Hindlimb muscle (tissue), 1 donor: Measurements from ENCODE around the gene VSTM4. TPM values are rescaled to one million over a fixed set of nuclear protein-coding genes. Genes with fewer than 3 reads are reported as not detected.
A peak's percentile ranks its signal among the peaks of the same experiment; 100 is the strongest.

Experiments used
- DNase-seq: peaks from one replicate; pipeline ENCODE4 v3.0.0-alpha.2; 2013
- polyA plus RNA-seq: library from polyadenylated mRNA; unstranded; fragments of 120-200 nt; gene quantifications from one replicate; pipeline ENCODE4 v1.2.1, GENCODE V29; 2013; ENCODE audit not compliant: insufficient read length

Gene VSTM4
- polyA plus RNA-seq, 1 donor, result 53.3 TPM

DNA sequence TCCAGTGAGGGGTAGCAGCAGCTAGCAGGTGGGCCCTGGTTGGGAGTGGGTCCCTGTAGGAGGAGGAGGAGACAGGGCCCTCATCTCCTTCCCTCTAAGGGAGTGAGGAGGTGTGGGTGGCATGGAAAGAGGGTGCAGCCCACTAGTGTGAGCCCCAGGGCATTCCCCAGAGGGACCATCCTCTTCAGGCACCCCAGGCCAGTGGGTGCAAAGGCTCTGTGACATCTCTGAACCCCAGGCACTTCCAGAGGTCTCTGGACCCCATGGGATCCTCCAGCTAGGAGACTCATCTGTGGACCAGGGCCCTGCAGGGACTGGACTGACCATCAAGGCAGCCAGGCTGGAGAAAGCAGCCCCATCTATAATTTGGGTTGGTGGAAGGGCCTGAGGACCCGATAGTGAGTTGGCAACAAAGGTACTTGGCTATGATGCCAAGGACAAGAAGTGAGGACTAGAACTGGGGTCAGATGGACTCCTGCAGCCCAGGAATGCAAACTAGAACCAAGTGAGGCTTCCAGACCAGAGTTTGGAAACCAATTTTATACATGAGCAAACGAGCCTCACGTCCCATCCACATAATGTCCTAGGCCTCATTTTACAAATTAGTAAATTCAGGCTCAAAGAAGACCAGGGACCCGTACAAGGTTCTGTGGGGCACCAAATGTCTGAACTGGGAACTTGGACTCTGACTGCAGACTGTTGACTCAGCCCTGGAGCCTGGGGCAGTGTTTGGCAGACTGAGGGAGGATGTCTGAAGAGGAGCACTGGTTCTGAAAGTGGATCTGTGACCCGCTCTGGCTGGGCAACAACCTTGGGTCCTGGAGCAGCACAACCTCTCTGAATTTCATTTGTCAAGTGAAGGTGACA lies 1.4 kb upstream of the VSTM4 start:
- DNase-seq, result no peak

DNA sequence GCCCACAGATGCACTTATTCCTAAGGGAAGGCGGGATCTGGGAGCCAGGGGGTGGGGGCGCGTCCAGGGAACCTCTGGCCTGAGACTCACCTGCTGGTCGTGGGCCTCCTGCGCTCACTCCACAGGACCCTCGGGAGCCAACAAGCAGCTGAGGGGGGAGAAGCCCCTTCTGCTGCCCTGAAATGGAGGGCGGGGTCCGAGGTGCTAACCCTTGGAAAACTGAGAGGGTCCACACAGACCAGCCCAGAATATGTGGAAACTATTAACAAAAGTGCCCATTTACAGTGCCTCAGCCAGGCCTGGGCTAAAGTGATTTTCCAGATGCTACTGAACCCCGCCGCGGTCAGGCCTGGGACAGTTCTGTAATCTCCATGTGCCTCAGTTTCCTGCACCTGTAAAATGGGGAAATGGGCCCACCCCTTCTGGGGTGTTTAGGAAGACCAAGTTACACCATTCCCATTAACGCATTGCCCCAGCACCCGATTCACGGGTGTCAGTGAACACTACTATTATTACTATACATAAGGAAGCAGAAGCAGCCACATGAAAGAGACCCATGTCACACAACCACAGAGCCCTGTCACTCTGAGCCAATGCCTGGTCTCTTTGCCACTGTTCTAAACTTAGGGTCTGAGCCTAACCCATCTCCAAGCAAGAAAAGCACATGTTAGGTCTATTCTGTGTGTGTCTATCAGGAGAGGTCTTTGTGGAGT lies 630 bp upstream of the VSTM4 start:
- DNase-seq, result no peak

DNA sequence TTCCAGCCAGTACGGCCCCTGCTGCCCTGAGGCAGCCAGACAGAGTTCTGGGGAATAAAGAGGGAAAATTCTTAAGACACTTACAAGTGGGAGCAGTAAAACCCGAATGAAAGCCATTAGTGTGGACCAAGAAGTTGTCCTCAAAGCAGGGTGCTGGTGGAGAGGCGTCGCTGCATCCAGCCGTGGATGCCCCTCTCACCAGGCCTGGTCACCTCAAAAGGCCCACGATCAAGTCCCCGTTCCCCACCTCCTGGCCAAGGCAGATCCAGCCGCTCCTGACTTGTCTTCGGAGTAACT lies 656 bp downstream of the VSTM4 start:
- DNase-seq, result no peak

DNA sequence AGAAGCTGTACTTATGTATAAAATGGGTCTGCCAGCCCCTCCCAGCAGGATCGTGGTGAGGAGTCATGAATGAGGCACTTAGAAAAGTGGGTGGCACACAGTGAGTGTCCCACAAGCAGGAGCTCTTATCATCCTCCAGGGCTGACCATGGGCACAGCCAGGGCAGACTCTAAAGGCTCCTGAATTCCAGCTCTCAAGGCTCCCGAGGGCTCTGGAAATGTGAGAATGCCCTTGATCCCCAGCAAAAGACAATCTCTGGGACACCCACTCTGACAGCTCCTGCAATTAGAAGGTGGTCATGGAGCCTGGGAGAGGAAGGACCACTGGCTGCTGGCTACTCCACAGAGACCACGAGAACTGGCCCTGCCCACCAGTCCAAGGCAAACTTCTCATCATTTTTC lies 1.6 kb downstream of the VSTM4 start:
- no peak for DNase-seq

DNA sequence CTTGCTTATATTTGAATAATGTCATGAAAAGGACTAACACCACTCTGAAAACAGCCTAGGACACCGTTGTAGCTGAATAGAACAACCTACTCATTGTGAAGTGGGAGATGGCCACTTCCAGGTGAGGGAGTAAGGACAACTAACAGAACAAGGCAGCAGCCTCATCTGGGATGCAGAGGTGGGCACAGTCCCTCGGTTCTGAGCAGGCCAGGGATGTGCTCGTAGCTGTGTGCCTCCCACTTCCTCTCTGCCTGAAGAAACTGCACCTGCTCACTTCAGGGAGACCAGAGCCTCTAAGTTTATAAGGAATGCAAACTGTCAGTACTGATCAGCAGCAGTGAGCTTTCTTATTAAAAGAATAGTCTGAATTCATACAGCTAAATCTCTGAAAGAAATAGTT lies 2.5 kb downstream of the VSTM4 start:
- DNase-seq, result no peak

DNA sequence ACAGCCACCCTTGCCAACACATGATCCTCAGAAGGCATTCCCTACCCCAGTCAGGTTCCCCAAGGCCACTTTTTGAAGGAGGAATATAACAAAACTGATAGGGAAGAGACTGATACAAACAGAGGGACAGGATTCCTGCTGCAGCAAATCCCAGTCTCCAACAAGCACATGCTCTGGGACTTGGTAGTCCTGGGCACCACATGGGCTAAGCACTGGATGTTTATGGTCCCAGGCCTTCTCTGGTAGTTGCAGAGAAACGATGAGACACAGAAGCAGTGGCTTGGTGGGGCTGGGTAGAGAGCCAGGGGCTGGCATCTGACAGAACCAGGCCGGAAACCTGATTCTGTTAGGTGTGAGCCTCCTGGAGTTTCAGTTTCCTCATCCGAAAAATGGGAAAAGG lies 3.2 kb downstream of the VSTM4 start:
- no peak for DNase-seq

DNA sequence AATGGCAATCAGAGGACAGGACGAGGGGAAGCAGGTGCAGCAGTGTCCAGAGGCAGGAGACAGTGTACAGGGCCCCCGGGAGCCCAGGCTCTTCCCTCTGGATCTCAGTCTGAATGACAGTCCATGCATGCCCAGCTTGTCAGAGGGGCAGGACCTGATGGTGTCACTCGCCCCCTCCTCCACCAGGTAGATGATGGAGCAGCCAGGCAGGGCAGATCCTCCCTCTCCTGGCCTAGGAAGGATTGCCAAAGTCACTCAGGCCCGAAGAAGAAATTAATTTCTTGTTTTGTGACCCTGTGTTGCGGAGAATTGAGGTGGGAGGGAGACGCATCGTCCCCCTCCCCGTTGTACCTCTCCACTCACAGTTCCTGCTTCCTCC lies 4.0 kb downstream of the VSTM4 start:
- no peak for DNase-seq

DNA sequence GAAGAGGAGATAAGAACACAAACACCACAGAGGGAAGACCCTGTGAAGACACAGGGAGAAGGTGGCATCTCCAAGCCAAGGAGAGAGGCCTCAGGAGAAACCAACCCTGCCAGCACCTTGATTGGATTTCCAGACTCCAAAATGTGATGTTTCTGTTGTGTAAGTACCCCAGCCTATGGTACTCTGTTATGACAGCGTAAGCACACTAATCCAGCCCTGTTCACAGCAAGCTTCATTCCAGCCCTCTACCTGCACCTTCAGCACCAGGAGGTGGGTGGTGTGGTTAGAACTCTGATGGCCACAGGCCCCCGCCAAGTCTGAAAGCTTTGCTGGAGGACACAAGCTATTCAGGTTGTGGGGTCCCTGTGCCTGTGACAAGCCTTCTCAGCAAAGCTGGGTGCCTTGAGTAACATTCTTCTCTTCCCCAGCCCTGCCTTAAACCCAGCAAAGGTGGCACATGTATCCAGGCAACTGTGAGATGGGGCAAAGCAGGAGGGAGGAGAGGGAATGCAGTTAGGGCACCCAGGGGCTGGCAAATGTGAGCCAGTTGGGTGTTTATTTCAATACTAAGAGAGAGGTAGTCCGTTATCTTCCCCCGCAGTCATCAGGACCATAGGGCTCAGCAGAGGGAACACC lies 4.5 kb downstream of the VSTM4 start:
- DNase-seq, result no peak

DNA sequence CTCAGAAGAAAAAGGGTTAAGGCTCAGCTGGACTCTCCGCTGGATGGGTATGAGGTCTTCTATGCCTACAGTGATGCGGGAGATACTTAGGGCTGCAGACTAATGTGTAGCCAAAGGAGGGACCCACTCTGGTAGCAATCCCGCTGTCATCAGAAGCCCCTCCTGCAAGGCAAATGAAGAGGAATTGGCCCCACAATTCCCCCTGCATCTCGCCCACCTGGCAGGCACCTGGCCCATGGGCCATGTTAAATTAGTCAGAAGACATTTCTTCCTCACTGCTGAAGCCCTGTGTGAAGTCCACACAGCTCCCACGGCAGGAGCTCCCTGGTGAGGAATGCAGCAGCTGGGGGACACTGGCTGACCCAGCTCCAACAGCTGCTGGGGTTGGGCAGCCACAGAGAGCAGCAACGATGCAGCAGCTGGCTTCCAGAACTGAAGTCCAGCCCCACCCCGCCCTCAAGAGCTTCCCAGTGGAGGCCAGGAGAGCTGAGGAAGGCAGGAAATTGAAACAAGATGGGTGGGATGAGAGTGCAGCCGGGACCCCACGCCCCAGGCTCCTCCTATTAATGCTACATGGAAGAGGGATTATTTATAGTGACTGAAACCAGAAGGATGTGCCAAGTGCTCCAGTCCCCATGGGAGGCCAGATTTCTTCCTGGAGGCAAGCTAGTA lies 5.5 kb downstream of the VSTM4 start:
- DNase-seq, result peak; percentile 74

DNA sequence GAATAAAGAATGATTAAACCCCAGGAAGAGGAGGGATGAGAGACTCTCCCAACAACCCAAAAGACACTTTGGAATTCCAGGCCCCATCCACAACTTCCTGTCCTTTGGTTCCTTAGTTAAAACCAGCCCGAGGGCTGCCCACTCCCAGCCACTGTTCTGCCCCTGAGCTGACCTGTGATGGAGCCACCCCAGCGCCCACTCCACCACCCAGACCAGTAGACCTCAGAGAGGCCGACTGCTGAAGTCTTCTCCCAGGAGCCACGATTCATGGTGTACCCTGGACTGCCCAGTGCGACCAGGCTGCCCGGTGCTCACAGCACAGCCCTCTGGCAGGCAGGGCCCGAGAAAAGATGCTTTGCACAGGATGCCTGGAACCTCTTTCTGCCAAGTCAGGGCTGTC lies 6.7 kb downstream of the VSTM4 start:
- no peak for DNase-seq

DNA sequence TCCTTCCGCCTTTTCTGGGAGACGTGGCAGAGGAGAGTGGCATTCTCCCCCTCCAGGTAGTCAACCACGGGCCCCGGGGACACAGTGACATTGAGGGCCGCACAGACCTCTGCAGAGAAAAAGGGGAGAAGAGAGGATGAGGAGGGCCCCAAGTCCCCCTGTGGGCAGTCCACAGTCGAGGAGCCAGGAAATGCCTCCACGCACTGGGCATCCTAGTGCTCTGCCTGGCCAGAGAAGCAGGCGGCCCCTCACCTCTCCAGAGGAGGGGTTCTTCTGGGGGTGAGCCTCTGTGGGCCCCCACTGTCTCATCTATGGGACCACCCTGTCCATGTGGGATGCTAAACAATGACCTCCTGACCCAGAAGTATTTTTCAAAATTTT lies 7.4 kb downstream of the VSTM4 start:
- DNase-seq, result no peak

DNA sequence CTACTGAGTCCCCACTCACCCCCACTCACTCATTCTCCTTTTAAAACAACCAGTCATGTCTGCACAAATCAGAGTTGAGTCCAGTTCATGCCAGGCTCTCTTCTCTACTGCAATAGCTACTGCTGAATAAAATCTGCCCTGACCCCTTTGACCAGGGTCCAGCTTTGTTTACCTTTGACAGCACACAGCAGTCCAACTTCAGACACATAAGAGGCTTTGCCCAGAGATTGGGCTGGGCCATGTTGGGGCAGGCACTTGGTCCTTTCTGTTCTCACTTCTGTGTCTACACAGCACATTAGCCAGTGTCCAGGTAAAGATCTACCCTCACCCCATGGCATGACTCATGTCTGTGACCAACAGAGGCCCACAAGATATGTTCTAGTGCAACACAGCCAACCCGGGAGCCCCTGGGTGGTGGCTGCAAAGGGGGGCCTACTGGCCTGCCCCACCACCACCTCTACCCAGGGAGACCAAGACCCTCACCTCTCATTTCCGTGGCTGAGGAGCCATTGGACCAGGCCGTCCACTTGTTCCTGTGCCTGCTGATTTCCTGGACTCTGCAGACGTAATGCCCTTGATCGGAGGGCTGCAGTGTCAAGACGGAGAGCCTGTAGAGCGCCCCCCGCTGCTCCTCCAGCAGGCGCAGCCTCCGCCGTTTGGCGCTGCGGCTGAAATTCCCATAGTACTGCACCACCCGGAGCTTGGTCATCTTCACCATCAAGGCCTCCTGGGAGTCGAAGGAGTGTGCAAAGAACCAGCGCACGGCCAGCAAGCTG lies 8.0 kb downstream of the VSTM4 start:
- no peak for DNase-seq

DNA sequence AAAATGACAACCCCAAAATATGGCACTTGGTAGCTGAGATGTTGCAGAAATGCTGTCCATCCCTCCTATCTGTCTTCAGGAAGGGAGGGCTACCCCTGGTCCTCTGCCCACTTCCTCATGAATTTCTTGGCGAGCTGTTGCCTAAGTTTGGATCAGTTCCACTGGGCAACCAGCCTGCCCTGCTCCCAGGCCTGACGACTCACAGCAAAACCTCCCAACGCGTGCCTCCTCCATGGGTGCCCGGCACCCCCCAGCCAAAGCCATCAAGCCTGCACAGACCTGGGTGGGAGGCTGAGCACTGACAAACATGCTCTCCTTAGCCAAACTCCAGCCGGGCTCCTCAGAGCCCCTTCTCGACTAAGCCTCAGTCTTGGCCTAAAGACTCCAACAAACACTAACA lies 8.9 kb downstream of the VSTM4 start:
- no peak for DNase-seq

DNA sequence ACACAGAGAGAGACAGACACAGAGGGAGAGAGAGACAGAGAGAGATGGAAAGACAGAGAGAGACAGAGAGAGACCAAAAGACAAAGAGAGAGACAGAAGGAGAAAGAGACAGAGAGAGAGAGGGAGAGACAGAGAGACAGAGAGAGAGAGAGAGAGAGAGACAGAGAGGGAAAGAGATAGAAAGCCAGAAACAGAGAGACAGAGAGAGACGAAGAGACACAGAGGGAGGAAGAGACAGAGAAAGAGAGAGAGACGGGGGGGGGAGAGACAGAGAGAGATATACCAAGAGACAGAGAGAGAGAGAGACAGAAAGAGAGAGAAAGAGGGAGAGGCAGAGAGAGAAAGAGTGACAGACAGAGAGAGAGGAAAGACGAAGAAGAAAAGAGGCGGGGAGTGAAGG lies 10.2 kb downstream of the VSTM4 start:
- DNase-seq, result no peak

DNA sequence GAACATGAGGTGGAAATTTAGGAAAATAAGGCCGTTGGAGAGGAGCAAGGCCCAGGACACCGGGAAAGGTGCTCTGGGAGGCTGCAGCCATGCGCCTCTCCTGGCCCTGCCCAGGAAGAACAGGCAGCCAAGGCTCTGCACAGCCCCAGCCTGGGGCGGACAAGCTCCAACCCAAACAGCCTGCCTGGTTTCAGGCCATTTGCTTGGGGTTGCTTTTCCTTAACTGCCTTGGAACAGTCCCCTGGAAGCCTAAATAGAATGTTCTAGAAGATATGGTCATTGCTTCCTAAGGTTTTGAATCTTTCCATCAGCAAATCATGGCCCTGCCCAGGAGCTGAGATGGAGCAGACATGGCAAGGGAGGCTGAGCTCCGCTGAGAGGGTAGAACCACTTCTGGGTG lies 11.0 kb downstream of the VSTM4 start:
- no peak for DNase-seq

DNA sequence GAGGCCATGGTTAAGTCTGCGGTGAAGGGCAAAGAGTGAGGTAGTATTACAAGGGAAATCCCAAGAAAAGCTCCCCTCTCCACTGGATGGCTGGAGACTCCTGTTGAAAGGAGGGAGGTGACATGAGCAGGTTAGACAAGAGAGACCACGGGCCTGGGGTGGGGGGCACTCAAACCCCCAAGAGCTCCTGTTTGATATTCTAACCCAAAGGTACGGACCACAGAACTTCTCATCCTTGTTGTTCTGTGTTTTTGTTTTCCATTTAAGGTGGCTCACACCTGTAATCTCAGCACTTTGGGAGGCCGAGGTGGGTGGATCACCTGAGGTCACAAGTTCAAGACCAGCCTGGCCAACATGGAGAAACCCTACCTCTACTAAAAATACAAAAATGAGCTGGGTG lies 11.6 kb downstream of the VSTM4 start:
- no peak for DNase-seq

DNA sequence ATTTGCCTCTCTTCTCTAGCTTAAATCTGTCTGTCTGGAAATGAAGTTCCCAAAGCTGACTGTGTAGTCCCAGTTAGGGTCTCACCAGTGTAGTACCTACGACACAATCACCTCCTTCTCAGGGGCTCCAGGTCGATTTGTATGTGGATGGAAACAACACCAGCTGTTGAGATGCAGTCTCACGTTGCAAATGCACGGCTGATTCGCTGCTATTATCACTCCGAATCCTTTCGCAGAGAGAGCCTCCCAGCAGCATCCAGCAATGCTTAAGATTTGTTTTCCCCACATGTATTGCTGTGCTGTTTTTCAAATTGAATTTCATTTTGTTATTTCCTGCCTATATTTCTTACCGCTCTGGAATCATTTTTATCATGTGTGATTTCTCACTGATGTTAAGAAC lies 16.3 kb downstream of the VSTM4 start:
- no peak for DNase-seq

DNA sequence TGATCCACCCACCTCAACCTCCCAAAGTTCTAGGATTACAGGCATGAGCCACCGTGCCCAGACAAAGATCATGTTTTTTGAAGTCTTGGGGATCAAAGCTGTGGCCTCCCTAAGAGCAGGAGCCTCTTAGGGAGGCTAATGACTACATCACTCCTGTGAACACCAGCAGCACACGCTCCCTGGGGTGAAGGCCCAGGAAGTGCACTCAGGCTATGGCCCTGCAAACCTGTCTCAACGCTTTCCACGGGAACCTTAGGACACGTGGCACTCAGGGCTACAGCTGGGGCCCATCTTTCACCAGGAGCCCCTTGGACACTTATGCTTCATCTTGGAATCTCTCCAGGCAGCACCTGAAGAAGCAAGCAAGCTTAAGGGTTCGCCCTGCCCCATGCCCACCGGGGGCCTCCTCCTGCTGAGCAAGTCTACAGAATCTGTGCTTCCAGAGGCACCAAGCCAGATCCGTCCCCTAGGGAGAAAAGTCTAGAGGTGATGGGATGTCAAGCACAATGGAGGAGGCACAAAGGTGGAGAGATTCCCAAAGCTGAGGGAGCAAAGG lies 18.4 kb downstream of the VSTM4 start:
- DNase-seq, result no peak

DNA sequence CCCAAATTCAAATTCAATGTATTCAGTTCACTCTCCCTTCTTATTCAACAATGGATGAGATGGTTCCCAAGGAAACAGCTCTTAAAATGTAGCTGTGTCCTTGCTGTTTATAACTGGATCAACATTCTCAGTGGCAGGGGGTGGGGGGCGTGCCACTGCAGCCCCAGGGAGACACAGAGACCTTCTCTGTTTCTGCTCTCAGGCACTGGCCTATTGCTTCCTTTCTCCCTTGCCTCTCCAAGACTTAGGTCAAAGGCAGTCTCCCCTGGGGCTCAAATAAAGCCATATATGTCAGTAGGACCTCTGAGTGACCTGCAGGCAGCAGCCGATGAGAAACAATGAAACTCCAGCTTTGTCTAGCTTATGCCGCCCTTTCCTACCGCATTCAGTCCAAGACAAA lies 20.7 kb downstream of the VSTM4 start:
- DNase-seq, result no peak

DNA sequence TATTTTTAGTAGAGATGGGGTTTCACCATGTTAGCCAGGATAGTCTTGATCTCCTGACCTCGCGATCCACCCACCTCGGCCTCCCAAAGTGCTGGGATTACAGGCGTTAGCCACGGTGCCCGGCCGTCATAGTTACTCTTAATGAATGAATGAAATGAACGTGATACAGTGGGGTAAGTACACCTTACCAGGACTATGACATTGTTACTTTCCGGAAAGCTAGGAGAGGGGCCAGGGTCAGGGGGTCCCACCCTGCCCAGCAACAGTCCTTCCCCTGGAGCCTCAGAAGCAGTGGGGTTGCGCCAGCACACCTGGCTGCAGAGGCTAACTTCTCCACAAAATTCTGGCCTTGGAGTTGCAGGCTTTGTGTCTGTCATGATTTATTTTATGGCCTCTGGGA lies 21.4 kb downstream of the VSTM4 start:
- DNase-seq, result no peak

DNA sequence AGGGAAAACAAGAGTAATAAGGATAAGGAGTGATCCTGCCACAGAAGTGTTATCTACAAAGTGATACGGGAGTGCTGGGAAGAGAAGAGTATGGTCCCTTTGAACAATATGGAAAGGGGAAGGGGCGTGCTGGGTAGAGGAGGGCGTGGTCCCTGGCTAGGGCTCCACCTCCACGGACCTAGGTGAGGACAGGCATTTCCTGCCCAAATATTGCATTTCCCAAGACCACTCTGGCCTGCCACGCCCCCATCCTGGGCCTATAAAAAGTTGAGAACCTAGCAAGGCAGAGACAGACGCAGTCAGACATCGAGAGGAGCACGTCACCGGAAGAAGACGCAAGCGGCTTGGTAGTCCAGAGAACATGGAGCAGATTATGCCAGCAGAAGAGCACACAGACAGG lies 22.8 kb downstream of the VSTM4 start:
- no peak for DNase-seq

DNA sequence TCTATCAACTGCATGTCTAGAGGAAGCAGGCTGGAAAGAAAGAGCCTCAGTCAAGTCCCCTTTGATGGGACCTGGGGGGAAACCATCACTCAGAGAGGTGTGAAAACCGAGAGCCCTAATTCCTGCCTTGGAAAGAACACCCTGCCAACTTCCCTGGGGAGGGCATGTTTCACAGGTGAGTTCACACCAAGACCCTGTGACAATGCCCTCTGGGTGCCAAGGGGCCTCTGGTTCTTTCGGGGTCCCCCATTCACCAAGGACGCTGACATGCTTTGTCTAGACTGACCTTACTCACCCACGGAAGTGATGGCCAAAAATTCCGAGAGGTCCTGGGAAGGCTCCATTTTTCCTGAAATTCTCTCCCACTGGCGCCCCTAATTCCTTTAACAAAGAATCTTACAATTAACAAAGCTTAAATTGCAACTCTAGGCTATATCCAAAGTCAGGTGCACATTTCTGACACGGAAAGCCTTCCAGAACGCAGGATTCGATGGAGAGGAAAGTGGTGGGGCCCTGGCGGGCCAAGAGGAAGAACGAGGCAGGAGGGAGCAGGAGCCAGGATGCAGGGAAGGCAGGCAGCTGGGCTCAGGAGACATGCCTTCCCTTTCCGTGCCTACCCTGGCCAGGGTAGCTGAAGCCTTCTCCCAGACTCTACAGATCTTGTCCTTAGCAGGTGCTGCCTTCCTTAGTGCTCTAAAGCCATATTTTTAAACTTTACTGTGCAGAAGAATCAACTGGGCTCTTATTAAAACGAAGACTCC lies 23.7 kb downstream of the VSTM4 start:
- no peak for DNase-seq
